ENCODE results near the gene LHFPL5.

The LHFPL5 gene

DNA sequence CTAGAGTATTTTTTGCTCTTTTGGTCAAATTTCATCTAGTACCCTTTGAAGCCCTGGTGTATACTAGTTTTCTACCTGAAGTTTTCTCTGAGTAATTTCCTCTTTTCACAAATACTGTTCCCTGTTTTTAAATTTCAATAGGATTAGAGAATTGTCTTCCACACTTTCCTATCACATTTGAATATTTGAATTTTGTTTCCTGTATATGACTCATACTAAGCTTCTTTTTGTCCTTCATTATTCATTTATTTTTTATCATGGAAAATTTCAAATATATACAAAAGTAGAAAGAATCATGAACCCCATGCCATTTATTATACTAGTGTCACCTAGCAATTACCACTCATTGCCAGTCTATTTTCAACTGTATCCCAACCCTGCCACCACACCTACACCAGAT is 52.7 kb downstream of the LHFPL5 start:
- DNase-seq: no peak

GRCh38 chr6:35859367-35859766 is 54.2 kb downstream of the LHFPL5 start:
- no peak for DNase-seq

All from fibroblast of skin of scalp (primary cell).